NT2/D1 (cell line): Measurements from ENCODE around the gene LRRC75A.

Experiments used
- SUZ12 ChIP-seq: IDR thresholded peaks from 2 replicates; pipeline ENCODE4 v1.6.1; 2011; ENCODE audit not compliant: insufficient read length, insufficient read depth; ENCODE audit errors: extremely low read depth
- YY1 ChIP-seq: IDR thresholded peaks from 2 replicates; pipeline ENCODE4 v1.6.1; 2011; ENCODE audit not compliant: insufficient read length, insufficient read depth
- ZNF274 ChIP-seq: IDR thresholded peaks from 2 replicates; pipeline ENCODE4 v1.6.1; 2011; ENCODE audit warnings: mild to moderate bottlenecking, low read depth, low read length

DNA sequence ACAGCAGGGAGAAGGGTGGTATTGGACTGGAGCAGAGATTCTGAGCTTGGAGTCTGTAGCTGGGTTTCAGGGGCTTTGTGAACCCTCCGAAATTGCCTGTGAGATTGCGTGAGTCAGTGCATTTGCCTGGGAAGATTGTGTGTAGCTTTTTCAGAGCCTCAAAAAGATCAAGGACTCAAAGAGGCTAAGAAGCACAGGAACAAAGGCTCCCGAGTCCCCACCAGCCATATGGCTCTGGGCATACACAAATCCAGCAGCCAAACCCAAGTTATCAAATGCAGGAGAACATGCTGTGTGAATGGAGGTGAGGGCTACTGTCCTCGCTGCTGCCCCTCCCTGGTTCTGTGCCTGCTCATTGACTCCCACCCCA, 3.0 kb downstream of the LRRC75A start:
- no peak for TF ChIP-seq SUZ12
- no peak for TF ChIP-seq ZNF274
- no peak for TF ChIP-seq YY1
